ENCODE data around the gene WNT9B. TPM values are rescaled to one million over a fixed set of nuclear protein-coding genes. Genes with fewer than 3 reads are reported as not detected.

The WNT9B gene
- total RNA-seq, 1 experiment from 2014 or later: not detected

GRCh38 chr17:46879101-46879500, 27.7 kb downstream of the WNT9B start:
- no peaks in the 10 kb centered on the region for H3K27me3 ChIP-seq (ENCODE audit: low read length)
- H3K4me1 ChIP-seq (ENCODE audit: insufficient read depth, low read length): no peaks in the 10 kb centered on the region
- ChIA-PET POLR2A (ENCODE audit: unreplicated experiment) (no interaction called here), CTCF (no interaction called here)
- no peak overlapping the region for H3K4me2 ChIP-seq (ENCODE audit: low read length)
- H3K79me2 ChIP-seq (ENCODE audit: low read length): no peaks in the 10 kb centered on the region
- H3K36me3 ChIP-seq (ENCODE audit: low read depth, low read length): no peaks in the 10 kb centered on the region
- H4K20me1 ChIP-seq (ENCODE audit: low read length): no peaks in the 10 kb centered on the region
- no peak overlapping the region for H3K27ac ChIP-seq (ENCODE audit: low read length)
- intact Hi-C loops (cut with micrococcal nuclease): no loop called here
- no peak overlapping the region for H3K4me3 ChIP-seq (ENCODE audit: low read length)
- H3K9me2 ChIP-seq (replicated peaks; ENCODE audit: low read length): no peaks in the 10 kb centered on the region
- no peaks in the 10 kb centered on the region for H3F3A ChIP-seq (ENCODE audit: low read length, unreplicated experiment)
- TF ChIP-seq EZH2 (IDR thresholded peaks at IDR 0.05; ENCODE audit: low read length, unreplicated experiment) (no peak), EZH2phosphoT487 (IDR thresholded peaks at IDR 0.05; ENCODE audit: borderline replicate concordance, low read length) (no peak), CTCF (conservative IDR thresholded peaks at IDR 0.05; ENCODE audit: low read depth, low read length) (no peak)
- H3K9me3 ChIP-seq (ENCODE audit: low read length): no peaks in the 10 kb centered on the region
- no peak for ATAC-seq
- H2AFZ ChIP-seq (ENCODE audit: low read length): no peak overlapping the region
- H3K9ac ChIP-seq (ENCODE audit: low read length): no peak overlapping the region
- no TSS peak for BruUV-seq (replicated peaks)
- no peak for DNase-seq

GRCh38 chr17:46881015-46881414, 29.6 kb downstream of the WNT9B start:
- H4K20me1 ChIP-seq (ENCODE audit: low read length): no peaks in the 10 kb centered on the region
- no peaks in the 10 kb centered on the region for H3K9me3 ChIP-seq (ENCODE audit: low read length)
- H3K4me2 ChIP-seq (ENCODE audit: low read length): no peak overlapping the region
- no peak overlapping the region for H2AFZ ChIP-seq (ENCODE audit: low read length)
- ATAC-seq: no peak
- DNase-seq: no peak
- intact Hi-C loops (cut with micrococcal nuclease): no loop called here
- H3K9me2 ChIP-seq (replicated peaks; ENCODE audit: low read length): no peaks in the 10 kb centered on the region
- no TSS peak for BruUV-seq (replicated peaks)
- H3K4me3 ChIP-seq (ENCODE audit: low read length): no peak overlapping the region
- no peak overlapping the region for H3K9ac ChIP-seq (ENCODE audit: low read length)
- no peaks in the 10 kb centered on the region for H3F3A ChIP-seq (ENCODE audit: low read length, unreplicated experiment)
- peaks cover 14% of the 10 kb centered on the region for H3K27me3 ChIP-seq (ENCODE audit: low read length)
- no peak overlapping the region for H3K27ac ChIP-seq (ENCODE audit: low read length)
- no peaks in the 10 kb centered on the region for H3K4me1 ChIP-seq (ENCODE audit: insufficient read depth, low read length)
- ChIA-PET POLR2A (ENCODE audit: unreplicated experiment) (no interaction called here), CTCF (no interaction called here)
- TF ChIP-seq EZH2 (IDR thresholded peaks at IDR 0.05; ENCODE audit: low read length, unreplicated experiment) (no peak), EZH2phosphoT487 (IDR thresholded peaks at IDR 0.05; ENCODE audit: borderline replicate concordance, low read length) (no peak), CTCF (conservative IDR thresholded peaks at IDR 0.05; ENCODE audit: low read depth, low read length) (no peak)
- H3K79me2 ChIP-seq (ENCODE audit: low read length): no peaks in the 10 kb centered on the region
- no peaks in the 10 kb centered on the region for H3K36me3 ChIP-seq (ENCODE audit: low read depth, low read length)

GRCh38 chr17:46882666-46883065, 31.3 kb downstream of the WNT9B start:
- Histone ChIP-seq H3F3A (ENCODE audit: low read length, unreplicated experiment) (no peaks in the 10 kb centered on the region), H3K9ac (ENCODE audit: low read length) (no peak overlapping the region), H3K79me2 (ENCODE audit: low read length) (no peaks in the 10 kb centered on the region), H3K9me2 (replicated peaks; ENCODE audit: low read length) (no peaks in the 10 kb centered on the region), H3K4me1 (ENCODE audit: insufficient read depth, low read length) (no peaks in the 10 kb centered on the region), H3K4me2 (ENCODE audit: low read length) (no peak overlapping the region), H4K20me1 (ENCODE audit: low read length) (no peaks in the 10 kb centered on the region), H3K27me3 (ENCODE audit: low read length) (peaks cover 22% of the 10 kb centered on the region), H2AFZ (ENCODE audit: low read length) (no peak overlapping the region), H3K36me3 (ENCODE audit: low read depth, low read length) (no peaks in the 10 kb centered on the region), H3K4me3 (ENCODE audit: low read length) (no peak overlapping the region), H3K27ac (ENCODE audit: low read length) (no peak overlapping the region), H3K9me3 (ENCODE audit: low read length) (no peaks in the 10 kb centered on the region)
- ChIA-PET CTCF (no interaction called here), POLR2A (ENCODE audit: unreplicated experiment) (no interaction called here)
- TF ChIP-seq EZH2 (IDR thresholded peaks at IDR 0.05; ENCODE audit: low read length, unreplicated experiment) (no peak), CTCF (conservative IDR thresholded peaks at IDR 0.05; ENCODE audit: low read depth, low read length) (no peak), EZH2phosphoT487 (IDR thresholded peaks at IDR 0.05; ENCODE audit: borderline replicate concordance, low read length) (no peak)
- DNase-seq (no peak), ATAC-seq (no peak)
- no TSS peak for BruUV-seq (replicated peaks)
- intact Hi-C loops (cut with micrococcal nuclease): no loop called here
